GM20000 (cell line): Measurements from ENCODE around the gene SUGCT.

ENCODE experiments used
- DNase-seq: peaks from one replicate; pipeline ENCODE4 v3.0.0; 2012; ENCODE audit warnings: low spot score
- TF ChIP-seq, protein P1 (sequence below): IDR thresholded peaks from 2 replicates; pipeline ENCODE4 v1.5.1; 2012; ENCODE audit warnings: mild to moderate bottlenecking, control low read depth; ENCODE audit errors: extremely low read depth, missing control alignments

SUGCT gene

DNA sequence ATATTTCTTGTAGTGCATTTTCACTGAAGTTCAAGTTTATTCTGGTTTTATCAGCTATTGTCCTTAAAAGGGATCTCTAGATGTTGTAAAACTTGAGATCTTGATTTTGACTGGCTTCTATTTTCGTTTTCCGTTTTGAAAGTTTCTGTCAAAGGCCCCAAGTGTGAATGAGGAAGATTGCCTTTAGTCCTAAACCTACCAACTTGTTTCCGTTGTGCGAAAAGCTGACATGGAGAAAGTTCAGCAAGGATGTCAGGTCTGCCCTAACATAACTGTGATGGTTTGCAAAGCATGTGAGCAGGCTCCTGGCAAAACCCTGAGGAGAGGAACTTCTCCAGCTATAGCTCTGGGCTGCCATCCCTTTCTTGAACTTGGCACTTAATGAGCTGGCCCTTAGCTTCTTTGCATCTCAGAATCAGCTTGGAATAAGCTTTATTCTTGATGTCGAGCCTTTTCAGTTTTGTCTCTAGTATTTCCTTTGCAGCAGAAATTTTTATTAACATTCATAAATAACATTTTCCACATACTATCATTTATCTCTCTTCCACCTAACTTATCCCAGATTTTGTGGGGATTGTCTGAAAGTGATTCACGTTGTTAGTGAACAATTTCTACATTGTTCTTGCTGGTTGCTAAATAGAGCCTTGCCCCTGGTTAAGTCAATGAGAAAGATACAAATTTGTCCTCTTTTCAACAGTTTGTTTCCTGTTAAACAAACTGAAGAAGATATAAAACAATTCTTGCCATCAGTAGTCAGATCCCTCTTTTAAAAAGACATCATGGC, 559.4 kb downstream of the SUGCT start:
- TF ChIP-seq, protein P1, sequence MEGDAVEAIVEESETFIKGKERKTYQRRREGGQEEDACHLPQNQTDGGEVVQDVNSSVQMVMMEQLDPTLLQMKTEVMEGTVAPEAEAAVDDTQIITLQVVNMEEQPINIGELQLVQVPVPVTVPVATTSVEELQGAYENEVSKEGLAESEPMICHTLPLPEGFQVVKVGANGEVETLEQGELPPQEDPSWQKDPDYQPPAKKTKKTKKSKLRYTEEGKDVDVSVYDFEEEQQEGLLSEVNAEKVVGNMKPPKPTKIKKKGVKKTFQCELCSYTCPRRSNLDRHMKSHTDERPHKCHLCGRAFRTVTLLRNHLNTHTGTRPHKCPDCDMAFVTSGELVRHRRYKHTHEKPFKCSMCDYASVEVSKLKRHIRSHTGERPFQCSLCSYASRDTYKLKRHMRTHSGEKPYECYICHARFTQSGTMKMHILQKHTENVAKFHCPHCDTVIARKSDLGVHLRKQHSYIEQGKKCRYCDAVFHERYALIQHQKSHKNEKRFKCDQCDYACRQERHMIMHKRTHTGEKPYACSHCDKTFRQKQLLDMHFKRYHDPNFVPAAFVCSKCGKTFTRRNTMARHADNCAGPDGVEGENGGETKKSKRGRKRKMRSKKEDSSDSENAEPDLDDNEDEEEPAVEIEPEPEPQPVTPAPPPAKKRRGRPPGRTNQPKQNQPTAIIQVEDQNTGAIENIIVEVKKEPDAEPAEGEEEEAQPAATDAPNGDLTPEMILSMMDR, result no peak
- DNase-seq, result no peak

GRCh38 chr7:40694991-40695390, 560.2 kb downstream of the SUGCT start:
- no peak for DNase-seq
- TF ChIP-seq, protein P1, result no peak

GRCh38 chr7:40697653-40698052, 562.8 kb downstream of the SUGCT start:
- DNase-seq, result no peak
- TF ChIP-seq, protein P1, result no peak

DNA sequence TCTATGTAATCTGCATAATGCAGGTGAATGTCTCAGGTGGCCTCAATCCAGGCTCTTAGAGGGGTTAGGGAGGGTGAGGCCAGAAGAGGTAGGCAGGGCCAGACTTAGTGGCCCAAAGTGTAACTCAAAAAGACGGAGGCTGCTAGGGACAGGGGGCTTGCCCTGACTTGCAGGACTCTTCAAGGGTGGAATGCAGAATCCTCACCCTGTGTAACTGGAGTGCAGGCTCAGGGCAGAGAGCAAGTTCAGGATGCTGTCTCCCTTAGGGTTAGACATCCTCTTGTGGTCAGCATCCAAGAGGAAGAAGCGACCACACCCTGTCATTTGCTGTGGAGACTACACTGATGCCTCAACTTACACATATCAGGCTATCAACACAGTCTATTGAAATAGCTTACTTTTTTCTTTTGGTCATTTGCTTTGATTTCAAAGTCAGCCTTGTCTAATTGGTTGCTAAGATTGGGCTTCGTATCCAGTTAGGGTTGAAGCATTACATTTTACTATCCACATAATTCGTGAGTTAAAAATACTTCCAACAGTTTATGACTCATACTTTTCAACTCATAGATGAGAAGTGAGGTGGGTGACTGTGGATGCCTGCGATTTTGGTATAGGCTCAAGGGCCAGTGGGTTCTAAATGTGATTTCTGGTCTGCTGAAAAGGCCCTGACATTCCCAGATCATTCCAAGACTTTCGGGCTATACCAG, 563.6 kb downstream of the SUGCT start:
- TF ChIP-seq, protein P1, result no peak

DNA sequence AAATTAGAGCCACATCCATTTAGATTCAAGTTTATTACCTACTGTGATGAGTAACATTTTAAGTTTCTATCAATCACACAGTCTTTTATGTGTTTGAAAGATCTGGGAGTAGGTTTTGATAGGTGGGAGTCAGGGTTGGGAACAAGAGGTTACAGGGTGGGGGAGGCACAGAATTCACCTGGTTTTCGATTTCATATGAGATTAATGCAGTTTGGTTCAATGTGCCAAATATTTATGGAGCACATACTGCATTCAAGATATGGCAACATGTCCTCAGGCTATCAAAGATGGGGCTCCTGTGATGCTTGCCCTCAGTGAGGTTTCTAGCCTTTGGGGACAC, 564.1 kb downstream of the SUGCT start:
- TF ChIP-seq, protein P1, result no peak
- DNase-seq, result no peak

More for the DNA sequence above, 563.6 kb downstream of the SUGCT start:
- no peak for DNase-seq

- TF ChIP-seq, protein P1, result no peak
- no peak for DNase-seq
Observed at GRCh38 chr7:40700653-40701421, 566.0 kb downstream of the SUGCT start.

DNA sequence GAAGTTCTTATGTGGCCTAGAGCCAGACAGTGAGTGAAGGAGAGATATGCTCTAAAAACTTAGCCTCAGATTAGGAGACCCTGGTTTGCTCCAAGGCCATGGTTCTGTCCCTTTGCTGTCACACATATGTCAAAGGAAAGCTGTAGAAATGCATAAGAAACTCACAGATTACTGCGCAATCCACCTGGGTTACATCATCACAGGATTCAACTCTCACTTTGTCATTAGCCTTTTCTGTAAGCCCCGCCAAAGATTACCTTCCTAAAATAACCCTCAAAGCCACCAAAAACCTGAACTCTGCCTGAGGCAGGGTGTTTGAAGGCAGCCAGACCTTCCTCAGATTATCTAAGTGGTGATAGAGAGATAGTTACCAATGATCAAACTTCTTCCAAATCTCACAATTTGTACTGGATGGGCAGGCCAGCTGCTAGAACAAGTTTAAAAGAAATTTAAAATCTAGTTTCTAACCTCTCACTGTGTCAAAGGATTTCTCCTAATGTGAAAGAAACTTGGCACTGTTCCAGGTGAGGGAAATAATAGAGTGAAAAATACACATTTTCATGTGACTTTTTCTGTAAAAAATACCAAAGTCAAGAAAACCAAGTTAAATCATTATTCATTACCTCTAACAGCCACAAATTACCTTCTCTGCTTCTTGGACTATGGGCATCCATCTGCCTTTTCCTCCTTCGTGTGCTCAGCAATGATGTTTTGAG, 567.2 kb downstream of the SUGCT start:
- TF ChIP-seq, protein P1, result no peak
- no peak for DNase-seq
